Measurements from ENCODE around the gene RIPOR2.

DNA sequence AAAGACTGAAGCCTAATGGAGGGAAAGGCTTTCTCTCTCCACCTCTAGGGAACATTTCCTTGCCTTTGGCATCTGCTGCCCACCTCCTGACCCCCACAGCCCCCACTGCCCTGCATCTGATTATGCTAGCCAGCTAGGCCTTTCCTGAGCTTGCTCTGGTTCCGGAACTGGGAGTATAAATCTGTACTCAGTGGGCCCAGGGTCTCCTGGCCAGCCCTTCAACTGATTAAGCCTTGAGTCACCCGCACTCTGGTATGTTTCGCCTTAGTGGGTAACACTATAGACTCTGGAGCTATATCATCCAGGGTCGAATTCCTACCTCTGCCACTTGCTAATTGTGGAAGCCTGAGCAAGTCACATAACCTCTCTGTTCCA is 45.6 kb upstream of the RIPOR2 start:
- TF ChIP-seq EP300 (IDR thresholded peaks at IDR 0.05; ENCODE audit: low read depth) (no peak), POLR2AphosphoS5 (IDR thresholded peaks at IDR 0.05) (no peak), POLR2A (IDR thresholded peaks at IDR 0.05) (no peak)
- TF ChIP-seq, protein P1, sequence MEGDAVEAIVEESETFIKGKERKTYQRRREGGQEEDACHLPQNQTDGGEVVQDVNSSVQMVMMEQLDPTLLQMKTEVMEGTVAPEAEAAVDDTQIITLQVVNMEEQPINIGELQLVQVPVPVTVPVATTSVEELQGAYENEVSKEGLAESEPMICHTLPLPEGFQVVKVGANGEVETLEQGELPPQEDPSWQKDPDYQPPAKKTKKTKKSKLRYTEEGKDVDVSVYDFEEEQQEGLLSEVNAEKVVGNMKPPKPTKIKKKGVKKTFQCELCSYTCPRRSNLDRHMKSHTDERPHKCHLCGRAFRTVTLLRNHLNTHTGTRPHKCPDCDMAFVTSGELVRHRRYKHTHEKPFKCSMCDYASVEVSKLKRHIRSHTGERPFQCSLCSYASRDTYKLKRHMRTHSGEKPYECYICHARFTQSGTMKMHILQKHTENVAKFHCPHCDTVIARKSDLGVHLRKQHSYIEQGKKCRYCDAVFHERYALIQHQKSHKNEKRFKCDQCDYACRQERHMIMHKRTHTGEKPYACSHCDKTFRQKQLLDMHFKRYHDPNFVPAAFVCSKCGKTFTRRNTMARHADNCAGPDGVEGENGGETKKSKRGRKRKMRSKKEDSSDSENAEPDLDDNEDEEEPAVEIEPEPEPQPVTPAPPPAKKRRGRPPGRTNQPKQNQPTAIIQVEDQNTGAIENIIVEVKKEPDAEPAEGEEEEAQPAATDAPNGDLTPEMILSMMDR (IDR thresholded peaks at IDR 0.05): no peak

Data from transverse colon (tissue), 4 donors.